Neuronal stem cell (in vitro differentiated cells): ENCODE measurements around the gene SSBP3.

Experiments used
- DNase-seq: peaks from one replicate; pipeline ENCODE4 v3.0.0-alpha.2; 2013; ENCODE audit warnings: low spot score
- H2AFZ ChIP-seq: one replicate; pipeline ENCODE4 v1.6.1; 2013; ENCODE audit warnings: mild to moderate bottlenecking, low read length, inconsistent platforms
- H2AK5ac ChIP-seq: 2 replicates; pipeline ENCODE4 v1.6.1; 2013; ENCODE audit warnings: low read depth, mild to moderate bottlenecking, inconsistent platforms, low read length, moderate library complexity, mixed read lengths
- H2BK120ac ChIP-seq: 2 replicates; pipeline ENCODE4 v1.6.1; 2013; ENCODE audit warnings: low read depth, mild to moderate bottlenecking, inconsistent platforms, low read length, moderate library complexity, mixed read lengths
- H2BK12ac ChIP-seq: one replicate; pipeline ENCODE4 v1.6.1; 2013; ENCODE audit warnings: low read length, inconsistent platforms
- H2BK15ac ChIP-seq: 2 replicates; pipeline ENCODE4 v1.6.1; 2013; ENCODE audit warnings: mild to moderate bottlenecking, low read length, inconsistent platforms, mixed read lengths
- H2BK5ac ChIP-seq: one replicate; pipeline ENCODE4 v1.6.1; 2013; ENCODE audit warnings: inconsistent platforms, mild to moderate bottlenecking, low read length, moderate library complexity
- H3K14ac ChIP-seq: one replicate; pipeline ENCODE4 v1.6.1; 2013; ENCODE audit warnings: low read length, inconsistent platforms
- H3K18ac ChIP-seq: 2 replicates; pipeline ENCODE4 v1.6.1; 2013; ENCODE audit warnings: low read length, inconsistent platforms
- H3K23ac ChIP-seq: 2 replicates; pipeline ENCODE4 v1.6.1; 2013; ENCODE audit warnings: low read depth, mild to moderate bottlenecking, mixed read lengths, low read length, inconsistent platforms; ENCODE audit not compliant: poor library complexity
- H3K27ac ChIP-seq: replicated peaks from 3 replicates; pipeline ENCODE4 v1.5.1; 2013; ENCODE audit warnings: low read length, inconsistent platforms
- H3K27me3 ChIP-seq, 3 experiments: 2 replicates each; pipeline ENCODE4 v1.6.1; 2013; ENCODE audit warnings: low read length in 3 of 3, mild to moderate bottlenecking in 2 of 3, inconsistent platforms in 1 of 3, low read depth in 1 of 3, mixed read lengths in 1 of 3, moderate library complexity in 1 of 3; ENCODE audit not compliant: control insufficient read depth in 3 of 3, insufficient read depth in 3 of 3
- H3K36me3 ChIP-seq, 2 donors: replicated peaks in 1 of 2; 2 replicates each; pipeline ENCODE4 v1.6.1; 2013; ENCODE audit warnings: low read length in 2 of 2; ENCODE audit not compliant: control insufficient read depth in 2 of 2, insufficient read depth in 2 of 2
- H3K4ac ChIP-seq: 2 replicates; pipeline ENCODE4 v1.6.1; 2013; ENCODE audit warnings: inconsistent platforms, mild to moderate bottlenecking, low read length, moderate library complexity
- H3K4me1 ChIP-seq, 2 donors: 1 replicate in 1 of 2; 2 replicates in 1 of 2; pipeline ENCODE4 v1.6.1; 2013; ENCODE audit warnings: low read length in 2 of 2, low read depth in 1 of 2; ENCODE audit not compliant: control insufficient read depth in 2 of 2, insufficient read depth in 1 of 2
- H3K4me2 ChIP-seq: one replicate; pipeline ENCODE4 v1.6.1; 2013; ENCODE audit warnings: mild to moderate bottlenecking, low read length, inconsistent platforms; ENCODE audit not compliant: insufficient read depth, poor library complexity, severe bottlenecking
- H3K4me3 ChIP-seq, 2 donors: 2 replicates each; pipeline ENCODE4 v1.5.1; 2013; ENCODE audit warnings: low read length in 2 of 2, mild to moderate bottlenecking in 2 of 2, inconsistent platforms in 1 of 2, moderate library complexity in 1 of 2
- H3K79me1 ChIP-seq: one replicate; pipeline ENCODE4 v1.6.1; 2013; ENCODE audit warnings: low read depth, mild to moderate bottlenecking, inconsistent platforms, low read length, moderate library complexity
- H3K9ac ChIP-seq: one replicate; pipeline ENCODE4 v1.6.1; 2013; ENCODE audit warnings: mild to moderate bottlenecking, low read depth, low read length, inconsistent platforms; ENCODE audit not compliant: poor library complexity
- H3K9me3 ChIP-seq, 2 donors: replicated peaks in 1 of 2; 2 replicates each; pipeline versions ENCODE3 to v1.6.1; 2013; ENCODE audit warnings: low read length in 2 of 2, mild to moderate bottlenecking in 2 of 2, inconsistent platforms in 1 of 2, low read depth in 1 of 2, mixed read lengths in 1 of 2, moderate library complexity in 1 of 2; ENCODE audit not compliant: control insufficient read depth in 2 of 2, insufficient read depth in 1 of 2
- H4K8ac ChIP-seq: one replicate; pipeline ENCODE4 v1.6.1; 2013; ENCODE audit warnings: low read depth, mild to moderate bottlenecking, inconsistent platforms, low read length, moderate library complexity
- H4K91ac ChIP-seq: one replicate; pipeline ENCODE4 v1.6.1; 2013; ENCODE audit warnings: low read length, low read depth, mild to moderate bottlenecking, inconsistent platforms; ENCODE audit not compliant: poor library complexity
- WGBS, 2 donors: extraction: QIAGEN DNeasy Blood & Tissue Kit; methylation state at CpG; one replicate each; pipeline ENCODE4 v1.1.7; 2013; ENCODE audit warnings: missing lambda C conversion rate in 2 of 2, mixed read lengths in 1 of 2; ENCODE audit not compliant: insufficient read length in 2 of 2, insufficient replicate concordance in 1 of 2; ENCODE audit errors: extremely low coverage in 2 of 2; 5-methylcytosine and 5-hydroxymethylcytosine counted together

The SSBP3 gene

DNA sequence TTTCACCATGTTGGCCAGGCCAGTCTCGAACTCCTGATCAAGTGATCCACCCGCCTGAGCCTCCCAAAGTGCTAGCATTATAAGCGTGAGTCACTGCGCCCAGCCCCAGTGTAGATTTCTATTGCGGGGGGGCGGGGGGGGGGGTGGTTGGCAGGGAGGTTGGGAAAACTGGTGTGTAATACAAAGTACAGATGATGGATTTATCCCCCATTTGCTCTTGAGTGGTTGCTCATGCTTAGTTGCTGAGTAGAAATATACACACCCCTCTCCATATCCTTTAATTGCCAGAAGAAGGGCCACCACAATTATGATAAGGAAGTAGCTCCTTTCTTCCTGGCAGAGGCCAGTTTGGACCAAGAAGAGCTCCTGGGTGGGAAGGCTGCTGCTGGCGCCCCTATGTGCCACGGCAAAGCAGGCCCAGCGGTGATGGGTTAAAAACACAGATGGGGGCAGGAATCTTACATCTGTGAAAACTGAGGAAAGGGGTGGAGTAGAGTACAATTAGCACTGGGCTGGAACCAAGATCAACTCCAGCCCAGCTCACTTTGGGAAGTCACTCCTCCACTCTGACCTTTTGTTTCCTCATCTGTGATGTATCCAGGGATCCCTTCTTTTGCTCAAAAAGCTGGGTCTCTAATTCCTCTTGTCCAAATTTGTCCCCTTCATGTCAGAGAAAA is 151.0 kb downstream of the SSBP3 start:
- Histone ChIP-seq H2BK12ac (no peak overlapping the region), H3K4me3 (no peak overlapping the region), H2AK5ac (no peak overlapping the region), H3K4ac (no peak overlapping the region), H3K18ac (no peak overlapping the region), H2BK15ac (no peak overlapping the region), H3K9ac (no peak overlapping the region), H3K4me2 (no peak overlapping the region), H2AFZ (no peak overlapping the region), H4K91ac (no peak overlapping the region), H2BK5ac (no peak overlapping the region), H3K27ac (no peak overlapping the region), H2BK120ac (no peak overlapping the region), H3K27me3 (no peaks in the 10 kb centered on the region), H3K23ac (no peak overlapping the region), H3K4me1 (peaks cover 8 to 14% of the 10 kb centered on the region in 2 donors), H3K36me3 (peaks cover 6 to 91% of the 10 kb centered on the region in 2 donors), H3K9me3 (peaks cover 0 to 1% of the 10 kb centered on the region in 2 donors), H4K8ac (no peak overlapping the region), H3K79me1 (peaks cover 3% of the 10 kb centered on the region), H3K14ac (no peak overlapping the region)
- WGBS, 2 donors = no CpG with 5 or more reads among the region's 9 CpGs
- no peak for DNase-seq

DNA sequence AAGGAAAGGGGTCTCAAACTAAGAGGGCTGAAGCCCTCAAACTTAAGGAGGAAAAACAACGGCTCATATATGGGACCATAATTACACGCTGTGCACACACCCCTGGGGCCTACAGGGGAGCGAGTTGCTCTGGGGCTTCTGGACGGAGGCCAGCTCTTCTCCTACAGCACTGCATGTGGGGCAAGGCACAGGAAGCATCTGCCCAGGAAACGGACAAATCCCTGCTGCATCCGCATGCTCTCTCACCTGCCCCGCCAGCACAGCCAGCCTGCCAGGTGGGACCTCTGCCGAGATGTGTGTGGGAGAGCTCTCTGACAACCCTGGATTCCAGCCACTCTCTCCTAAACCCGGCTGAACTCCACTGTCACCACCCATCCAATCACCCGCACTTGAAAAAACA is 152.1 kb downstream of the SSBP3 start:
- H3K18ac ChIP-seq = no peak overlapping the region
- no peak overlapping the region for H3K4ac ChIP-seq
- no peak overlapping the region for H2BK120ac ChIP-seq
- H3K4me3 ChIP-seq = no peak overlapping the region
- H2BK15ac ChIP-seq = no peak overlapping the region
- no peak overlapping the region for H3K4me2 ChIP-seq
- peaks cover 8 to 14% of the 10 kb centered on the region in 2 donors for H3K4me1 ChIP-seq
- H4K8ac ChIP-seq = no peak overlapping the region
- WGBS, 2 donors = no CpG with 5 or more reads among the region's 10 CpGs
- H4K91ac ChIP-seq = no peak overlapping the region
- no peaks in the 10 kb centered on the region for H3K27me3 ChIP-seq
- peaks cover 6 to 91% of the 10 kb centered on the region in 2 donors for H3K36me3 ChIP-seq
- no peak overlapping the region for H2BK12ac ChIP-seq
- no peak overlapping the region for H3K23ac ChIP-seq
- no peak overlapping the region for H3K27ac ChIP-seq
- no peak overlapping the region for H2BK5ac ChIP-seq
- no peak overlapping the region for H2AFZ ChIP-seq
- no peak overlapping the region for H3K14ac ChIP-seq
- peaks cover 3% of the 10 kb centered on the region for H3K79me1 ChIP-seq
- no peak overlapping the region for H2AK5ac ChIP-seq
- no peak overlapping the region for H3K9ac ChIP-seq
- H3K9me3 ChIP-seq = peaks cover 0 to 1% of the 10 kb centered on the region in 2 donors
- no peak for DNase-seq

DNA sequence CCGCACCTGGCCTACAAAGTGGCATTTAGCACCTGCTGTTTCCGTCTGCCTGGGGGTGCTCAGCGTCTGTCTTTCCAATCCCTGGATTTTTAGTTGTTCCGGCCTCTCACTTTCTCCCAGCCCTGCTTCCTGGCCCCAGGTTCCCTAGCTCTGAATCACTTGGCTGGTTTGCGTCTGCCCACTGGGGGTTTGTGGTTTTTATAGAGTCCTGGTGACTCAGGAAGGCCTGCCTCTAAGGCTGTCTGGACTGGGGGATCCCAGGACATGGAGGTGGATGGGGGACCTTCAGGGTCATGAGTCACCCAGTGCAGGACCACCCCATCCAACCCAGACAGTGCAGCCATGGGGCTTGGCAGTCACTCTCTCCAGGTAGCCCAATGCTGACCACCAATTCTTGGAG is 152.7 kb downstream of the SSBP3 start:
- no peak overlapping the region for H3K18ac ChIP-seq
- H2AFZ ChIP-seq = no peak overlapping the region
- WGBS, 2 donors = no CpG with 5 or more reads among the region's 5 CpGs
- no peaks in the 10 kb centered on the region for H3K27me3 ChIP-seq
- H2BK120ac ChIP-seq = no peak overlapping the region
- peaks cover 8 to 14% of the 10 kb centered on the region in 2 donors for H3K4me1 ChIP-seq
- no peak overlapping the region for H3K27ac ChIP-seq
- no peak overlapping the region for H3K4ac ChIP-seq
- H3K9ac ChIP-seq = no peak overlapping the region
- H2BK15ac ChIP-seq = no peak overlapping the region
- H2BK12ac ChIP-seq = no peak overlapping the region
- no peak overlapping the region for H2AK5ac ChIP-seq
- peaks cover 6 to 93% of the 10 kb centered on the region in 2 donors for H3K36me3 ChIP-seq
- no peak overlapping the region for H4K8ac ChIP-seq
- H3K4me2 ChIP-seq = no peak overlapping the region
- no peak overlapping the region for H4K91ac ChIP-seq
- peak overlapping the region; percentile 47 for H3K23ac ChIP-seq
- no peak overlapping the region for H3K4me3 ChIP-seq
- H2BK5ac ChIP-seq = no peak overlapping the region
- H3K9me3 ChIP-seq = peaks cover 0 to 1% of the 10 kb centered on the region in 2 donors
- H3K14ac ChIP-seq = no peak overlapping the region
- peaks cover 2% of the 10 kb centered on the region for H3K79me1 ChIP-seq
- no peak for DNase-seq

DNA sequence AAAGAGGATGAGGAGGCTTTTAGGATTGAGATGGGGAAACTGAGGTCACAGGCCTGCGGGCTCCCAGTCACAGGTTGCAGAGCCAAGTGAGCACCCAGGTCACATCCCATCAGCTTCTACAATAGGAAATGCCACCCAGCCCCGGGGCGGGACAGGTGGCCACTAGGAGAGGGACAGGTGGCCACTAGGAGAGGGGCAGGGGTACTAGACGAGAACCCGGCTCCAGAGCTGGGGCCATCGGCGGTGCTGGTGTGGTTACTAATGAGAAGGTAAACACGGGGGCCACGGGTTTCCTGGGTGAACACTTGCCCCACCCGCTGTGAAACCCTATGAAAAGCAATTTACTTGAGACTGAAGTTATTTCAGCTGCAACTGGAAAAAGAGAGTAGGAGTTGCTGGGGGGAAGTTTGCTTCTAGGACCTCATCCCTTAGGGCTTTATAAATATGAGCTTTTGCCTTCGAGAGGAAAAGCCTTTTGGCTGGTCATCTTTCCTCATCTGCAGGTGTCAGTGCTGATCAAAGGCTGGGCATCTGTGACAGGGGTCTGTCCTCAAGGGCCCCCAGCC is 153.7 kb downstream of the SSBP3 start:
- Histone ChIP-seq H3K36me3 (peaks cover 6 to 94% of the 10 kb centered on the region in 2 donors), H2AK5ac (no peak overlapping the region), H2BK15ac (no peak overlapping the region), H3K79me1 (no peaks in the 10 kb centered on the region), H3K4me2 (no peak overlapping the region), H2BK5ac (no peak overlapping the region), H2BK12ac (no peak overlapping the region), H2AFZ (no peak overlapping the region), H3K9ac (no peak overlapping the region), H2BK120ac (no peak overlapping the region), H3K4ac (no peak overlapping the region), H3K18ac (no peak overlapping the region), H3K27me3 (no peaks in the 10 kb centered on the region), H3K4me3 (no peak overlapping the region), H3K23ac (no peak overlapping the region), H4K91ac (no peak overlapping the region), H3K9me3 (no peaks in the 10 kb centered on the region), H3K14ac (no peak overlapping the region), H3K27ac (no peak overlapping the region), H4K8ac (no peak overlapping the region), H3K4me1 (peaks cover 5 to 11% of the 10 kb centered on the region in 2 donors)
- DNase-seq = no peak
- WGBS, 2 donors = no CpG with 5 or more reads among the region's 11 CpGs
